NCI-H1092 treated with DMSO at 0.1 percent for 48 hours (cell line): ENCODE data around the gene MIXL1.
A peak's percentile ranks its signal among the peaks of the same experiment; 100 is the strongest.
"Not testable (repeated sequence)": the region's sequence is repeated elsewhere in the genome, so short reads cannot be mapped to it uniquely, and the experiment has no call there.

Experiments used
- DNase-seq: peaks from one replicate; lab custom pipeline; 2025; lab: John Stamatoyannopoulos, UW

Gene MIXL1

GRCh38 chr1:226223157-226223785 lies at the start of gene MIXL1:
Gene MIXL1, plus strand, starts transcription at chr1:226223664. Its CDS starts 18 bp downstream, at chr1:226223682.
- no peak for DNase-seq

- no peak for DNase-seq
These were observed 46.6 kb upstream of the MIXL1 start for GRCh38 chr1:226176870-226177269.

- peak; percentile 8 for DNase-seq
These were observed 41.3 kb upstream of the MIXL1 start for GRCh38 chr1:226181996-226182714.

GRCh38 chr1:226185141-226186036 lies 38.1 kb upstream of the MIXL1 start:
- DNase-seq = no peak

GRCh38 chr1:226186124-226187018 lies 37.1 kb upstream of the MIXL1 start, which contains the start of gene ACBD3:
Gene ACBD3, minus strand, starts transcription at chr1:226186741. Its CDS starts 66 bp downstream, at chr1:226186675.
- DNase-seq = peak; percentile 97

- no peak for DNase-seq
These were observed 36.5 kb upstream of the MIXL1 start for GRCh38 chr1:226187019-226187322.

- no peak for DNase-seq
These were observed 36.1 kb upstream of the MIXL1 start for GRCh38 chr1:226187380-226187779.

- DNase-seq = no peak
These were observed 28.3 kb upstream of the MIXL1 start for GRCh38 chr1:226195144-226195543.

- no peak for DNase-seq
These were observed 23.5 kb upstream of the MIXL1 start for GRCh38 chr1:226199971-226200370.

- DNase-seq = no peak
These were observed 22.4 kb upstream of the MIXL1 start for GRCh38 chr1:226201029-226201593.

- no peak for DNase-seq
These were observed 21.2 kb upstream of the MIXL1 start for GRCh38 chr1:226202246-226202645.

- DNase-seq = not testable (repeated sequence)
These were observed 20.8 kb upstream of the MIXL1 start for GRCh38 chr1:226202666-226203065.

- DNase-seq = no peak
These were observed 20.2 kb upstream of the MIXL1 start for GRCh38 chr1:226203240-226203639.

GRCh38 chr1:226203655-226204054 lies 19.8 kb upstream of the MIXL1 start:
- no peak for DNase-seq

GRCh38 chr1:226204198-226204597 lies 19.3 kb upstream of the MIXL1 start:
- DNase-seq = no peak

GRCh38 chr1:226207048-226207447 lies 16.4 kb upstream of the MIXL1 start:
- no peak for DNase-seq

- no peak for DNase-seq
These were observed 14.0 kb upstream of the MIXL1 start for GRCh38 chr1:226209307-226210059.

GRCh38 chr1:226210571-226211176 lies 12.8 kb upstream of the MIXL1 start:
- DNase-seq = no peak

- no peak for DNase-seq
These were observed 12.2 kb upstream of the MIXL1 start for GRCh38 chr1:226211181-226211821.

- DNase-seq = no peak
These were observed 10.9 kb upstream of the MIXL1 start for GRCh38 chr1:226212545-226212944.
